D341Med (cell line): Measurements from ENCODE around the gene GAPDH.
"Not testable (repeated sequence)": the region's sequence is repeated elsewhere in the genome, so short reads cannot be mapped to it uniquely, and the experiment has no call there.

Source experiments
- DNase-seq: peaks from one replicate; pipeline ENCODE4 v3.0.0; 2012; ENCODE audit warnings: low spot score

The GAPDH gene

GRCh38 chr12:6563448-6564050 lies 29.2 kb downstream of the GAPDH start:
- DNase-seq: peak; percentile 77

GRCh38 chr12:6567112-6567670 lies 32.9 kb downstream of the GAPDH start:
- DNase-seq: no peak

GRCh38 chr12:6569312-6569711 lies 35.0 kb downstream of the GAPDH start:
- no peak for DNase-seq

GRCh38 chr12:6569786-6570185 lies 35.5 kb downstream of the GAPDH start:
- DNase-seq: no peak

- DNase-seq: peak; percentile 86
Measured at GRCh38 chr12:6570264-6570887, 36.1 kb downstream of the GAPDH start.

GRCh38 chr12:6573001-6573400 lies 38.7 kb downstream of the GAPDH start:
- no peak for DNase-seq

- DNase-seq: no peak
Measured at GRCh38 chr12:6574576-6575295, 40.4 kb downstream of the GAPDH start.

- DNase-seq: no peak
Measured at GRCh38 chr12:6575648-6576047, 41.3 kb downstream of the GAPDH start.

GRCh38 chr12:6582196-6582595 lies 47.9 kb downstream of the GAPDH start:
- DNase-seq: no peak

GRCh38 chr12:6582959-6583358 lies 48.6 kb downstream of the GAPDH start:
- DNase-seq: no peak

- no peak for DNase-seq
Measured at GRCh38 chr12:6584293-6584692, 50.0 kb downstream of the GAPDH start.

- not testable (repeated sequence) for DNase-seq
Measured at GRCh38 chr12:6586569-6586968, 52.3 kb downstream of the GAPDH start.
